ENCODE data around the gene CST3. TPM values are rescaled to one million over a fixed set of nuclear protein-coding genes. Genes with fewer than 3 reads are reported as not detected.

The CST3 gene
- total and polyA plus RNA-seq, 2 of the 8 experiments (the other 6 are each of a cell fraction or from before 2014, with no cell fraction given), result 53.2 to 184 TPM

DNA sequence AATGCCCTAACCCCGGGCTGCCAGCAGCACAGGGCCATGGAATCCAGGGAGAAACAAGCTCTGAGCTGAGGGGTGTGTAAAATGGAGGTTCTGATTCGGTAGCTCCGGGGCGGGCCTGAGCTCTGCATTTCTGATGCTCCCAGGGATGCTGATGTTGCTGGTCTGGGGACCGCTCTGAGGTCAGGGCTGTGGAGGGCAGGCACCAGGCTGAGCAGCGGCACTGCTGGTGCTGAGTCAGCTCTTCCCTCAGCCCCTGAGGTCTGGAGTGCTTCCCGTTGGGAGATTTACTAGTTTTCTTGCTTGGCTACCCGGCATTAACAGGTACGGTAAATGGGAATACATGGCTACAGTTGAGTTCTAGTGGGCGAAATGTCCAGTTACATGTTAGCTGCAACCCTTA is 18.6 kb upstream of the CST3 start:
- Histone ChIP-seq H4K5ac (ENCODE audit: insufficient read length, low read depth, low read length) (no peak overlapping the region), H4K8ac (ENCODE audit: extremely low read depth, insufficient read depth, low read length) (no peak overlapping the region), H3K23me2 (ENCODE audit: low read depth, low read length) (peaks cover 5% of the 10 kb centered on the region), H3K79me1 (ENCODE audit: low read depth, low read length) (no peaks in the 10 kb centered on the region), H3K56ac (replicated peaks; ENCODE audit: insufficient read length, low read depth, low read length) (no peak overlapping the region), H3K27me3 (replicated peaks in 1 of 4; ENCODE audit: control insufficient read depth in 3 of 4, extremely low read depth in 1 of 4, insufficient read depth in 3 of 4, low read length in 3 of 4) (no peaks in the 10 kb centered on the region; a peak in 1 of 7 replicates), H3K9ac (replicated peaks in 1 of 4; ENCODE audit: extremely low read depth in 1 of 4, low read depth in 3 of 4, low read length in 3 of 4) (no peak overlapping the region), H3K4me1 (replicated peaks in 1 of 4; ENCODE audit: control insufficient read depth in 3 of 4, insufficient read depth in 4 of 4, low read length in 3 of 4) (peaks cover 0 to 5% (median 0%) of the 10 kb centered on the region in 4 experiments; a peak in 2 of 7 replicates), H3K23ac (ENCODE audit: insufficient read length) (no peak overlapping the region), H4K91ac (replicated peaks; ENCODE audit: insufficient read length, low read length) (no peak overlapping the region), H3K27ac (ENCODE audit: low read depth, low read length) (no peak overlapping the region), H2BK120ac (replicated peaks; ENCODE audit: low read depth, low read length) (no peak overlapping the region), H2BK12ac (ENCODE audit: low read depth, low read length) (no peak overlapping the region), H2BK15ac (ENCODE audit: low read length) (no peak overlapping the region), H3K4me2 (ENCODE audit: insufficient read depth in 1 of 2, low read depth in 2 of 2, low read length in 2 of 2) (no peak overlapping the region), H2BK20ac (ENCODE audit: low read length) (no peak overlapping the region), H3K4me3 (ENCODE audit: extremely low read depth in 1 of 4, insufficient read depth in 2 of 4, low read depth in 3 of 4, low read length in 4 of 4) (no peak overlapping the region), H4K20me1 (replicated peaks in 1 of 2; ENCODE audit: control insufficient read depth in 1 of 2, insufficient read depth in 2 of 2, low read length in 2 of 2) (peaks cover 0 to 3% of the 10 kb centered on the region in 2 experiments), H2AK5ac (ENCODE audit: low read depth, low read length) (no peak overlapping the region), H3K18ac (ENCODE audit: extremely low read depth, low read length) (no peak overlapping the region), H2BK5ac (ENCODE audit: low read depth, low read length) (no peak overlapping the region), H3K36me3 (ENCODE audit: control insufficient read depth in 2 of 4, insufficient read depth in 4 of 4, low read length in 3 of 4) (no peaks in the 10 kb centered on the region), H3K4ac (replicated peaks; ENCODE audit: insufficient read length, low read depth, low read length) (no peak overlapping the region), H3K14ac (ENCODE audit: insufficient read length) (no peak overlapping the region), H2AFZ (ENCODE audit: low read length) (no peak overlapping the region), H3K79me2 (ENCODE audit: control insufficient read depth in 1 of 2, insufficient read depth in 2 of 2, low read length in 2 of 2) (no peaks in the 10 kb centered on the region), H3K9me3 (ENCODE audit: insufficient read depth in 2 of 2, low read depth in 1 of 2, low read length in 1 of 2) (no peaks in the 10 kb centered on the region)
- POLR2A ChIA-PET (ENCODE audit: partially characterized antibody), result no interaction called here
- DNase-seq (ENCODE audit: low read depth in 1 of 2, low spot score in 2 of 2) (peak in 1 of 2 experiments; percentile 47), FAIRE-seq (no peak)
- WGBS, 2 experiments (ENCODE audit: extremely low coverage in 1 of 2, insufficient coverage in 1 of 2, insufficient read length in 1 of 2, insufficient replicate concordance in 2 of 2, low coverage in 1 of 2, low lambda C conversion rate in 2 of 2, missing lambda C conversion rate in 1 of 2), result 79% methylated on average over 10 of the region's 10 CpGs; no CpG with 5 or more reads in 1 of the 2 experiments
- CTCF ChIA-PET (ENCODE audit: partially characterized antibody), result interaction anchor here (0.7 to 6.1 kb wide), 6 partner anchors 12 to 213 kb away, joined by 3 to 29 read pairs (median 3); no protein-coding TSS in a partner anchor
- 0 out of 2 replicates have a peak, but pooled peaks have one; percentile 46 for TF ChIP-seq BACH1 (IDR thresholded peaks at IDR 0.05; ENCODE audit: low read length)
- TF ChIP-seq TCF12 (IDR thresholded peaks at IDR 0.05; ENCODE audit: low read depth, low read length), result no peak
- TF ChIP-seq MAFK (IDR thresholded peaks at IDR 0.05; ENCODE audit: low read depth, low read length), result peak; percentile 90

All from H1 (cell line).